ENCODE results near the gene SRCIN1. TPM values are rescaled to one million over a fixed set of nuclear protein-coding genes. Genes with fewer than 3 reads are reported as not detected.
A peak's percentile ranks its signal among the peaks of the same experiment; 100 is the strongest.

Gene SRCIN1
- total and polyA plus RNA-seq, 4 donors: 0.05 to 5.3 (median 2.7) TPM

DNA sequence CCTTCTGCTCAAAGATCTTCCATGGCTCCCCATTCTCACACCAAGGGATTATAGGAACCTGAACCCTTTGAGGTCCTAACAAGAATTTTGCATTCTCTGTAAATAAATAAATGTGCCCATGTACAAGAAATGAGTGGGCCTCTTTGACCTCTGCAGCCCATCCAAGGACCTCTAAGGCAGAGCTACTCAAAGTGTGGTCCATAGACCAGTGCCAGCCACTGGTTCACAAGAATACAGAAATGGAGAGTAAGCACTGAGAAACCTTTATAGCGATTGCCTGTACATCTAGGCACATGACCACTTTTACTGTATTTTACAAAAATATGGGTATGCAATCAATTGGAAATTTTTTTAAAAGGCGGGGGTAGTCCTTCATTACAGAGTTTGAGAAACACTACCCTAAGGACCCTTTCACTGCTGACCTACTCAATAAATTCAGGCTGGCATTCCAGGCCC, 7.8 kb upstream of the SRCIN1 start:
- no peak overlapping the region for H3K4me3 ChIP-seq (ENCODE audit: low read depth in 1 of 3, low read length in 3 of 3)
- no peaks in the 10 kb centered on the region for H3K9me3 ChIP-seq (ENCODE audit: control insufficient read depth in 4 of 4, low read length in 3 of 4)
- WGBS: 82% methylated on average over 2 of the region's 2 CpGs
- H3K36me3 ChIP-seq (ENCODE audit: control insufficient read depth in 4 of 4, insufficient read depth in 3 of 4, low read depth in 1 of 4, low read length in 3 of 4): no peaks in the 10 kb centered on the region
- H3K9ac ChIP-seq (ENCODE audit: low read depth in 1 of 2, low read length in 2 of 2): no peak overlapping the region
- H3K4me1 ChIP-seq (ENCODE audit: control insufficient read depth in 4 of 4, insufficient read depth in 4 of 4, low read length in 3 of 4): peaks cover 3 to 16% (median 13%) of the 10 kb centered on the region in 4 donors
- TF ChIP-seq, protein P1, sequence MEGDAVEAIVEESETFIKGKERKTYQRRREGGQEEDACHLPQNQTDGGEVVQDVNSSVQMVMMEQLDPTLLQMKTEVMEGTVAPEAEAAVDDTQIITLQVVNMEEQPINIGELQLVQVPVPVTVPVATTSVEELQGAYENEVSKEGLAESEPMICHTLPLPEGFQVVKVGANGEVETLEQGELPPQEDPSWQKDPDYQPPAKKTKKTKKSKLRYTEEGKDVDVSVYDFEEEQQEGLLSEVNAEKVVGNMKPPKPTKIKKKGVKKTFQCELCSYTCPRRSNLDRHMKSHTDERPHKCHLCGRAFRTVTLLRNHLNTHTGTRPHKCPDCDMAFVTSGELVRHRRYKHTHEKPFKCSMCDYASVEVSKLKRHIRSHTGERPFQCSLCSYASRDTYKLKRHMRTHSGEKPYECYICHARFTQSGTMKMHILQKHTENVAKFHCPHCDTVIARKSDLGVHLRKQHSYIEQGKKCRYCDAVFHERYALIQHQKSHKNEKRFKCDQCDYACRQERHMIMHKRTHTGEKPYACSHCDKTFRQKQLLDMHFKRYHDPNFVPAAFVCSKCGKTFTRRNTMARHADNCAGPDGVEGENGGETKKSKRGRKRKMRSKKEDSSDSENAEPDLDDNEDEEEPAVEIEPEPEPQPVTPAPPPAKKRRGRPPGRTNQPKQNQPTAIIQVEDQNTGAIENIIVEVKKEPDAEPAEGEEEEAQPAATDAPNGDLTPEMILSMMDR (IDR thresholded peaks at IDR 0.05; ENCODE audit: low read depth, low read length, missing input control): no peak
- TF ChIP-seq JUND (IDR thresholded peaks at IDR 0.05) (no peak), EGR1 (IDR thresholded peaks at IDR 0.05; ENCODE audit: low read depth in 2 of 2) (no peak), HNF4G (IDR thresholded peaks at IDR 0.05) (no peak), RXRA (IDR thresholded peaks at IDR 0.05) (no peak), FOXA2 (IDR thresholded peaks at IDR 0.05) (no peak), GABPA (IDR thresholded peaks at IDR 0.05 in 1 of 2, conservative IDR thresholded peaks at IDR 0.05 in 1 of 2) (no peak), RAD21 (IDR thresholded peaks at IDR 0.05) (no peak), SP1 (IDR thresholded peaks at IDR 0.05) (no peak)
- TF ChIP-seq, protein P2, sequence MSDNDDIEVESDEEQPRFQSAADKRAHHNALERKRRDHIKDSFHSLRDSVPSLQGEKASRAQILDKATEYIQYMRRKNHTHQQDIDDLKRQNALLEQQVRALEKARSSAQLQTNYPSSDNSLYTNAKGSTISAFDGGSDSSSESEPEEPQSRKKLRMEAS (IDR thresholded peaks at IDR 0.05): no peak
- DNase-seq (ENCODE audit: low spot score): no peak
- H3K27ac ChIP-seq (ENCODE audit: low read depth in 1 of 2, low read length in 2 of 2): peak overlapping the region; percentile 64 to 75
- H3K27me3 ChIP-seq (ENCODE audit: control insufficient read depth in 4 of 4, insufficient read depth in 4 of 4, low read length in 3 of 4): no peaks in the 10 kb centered on the region

DNA sequence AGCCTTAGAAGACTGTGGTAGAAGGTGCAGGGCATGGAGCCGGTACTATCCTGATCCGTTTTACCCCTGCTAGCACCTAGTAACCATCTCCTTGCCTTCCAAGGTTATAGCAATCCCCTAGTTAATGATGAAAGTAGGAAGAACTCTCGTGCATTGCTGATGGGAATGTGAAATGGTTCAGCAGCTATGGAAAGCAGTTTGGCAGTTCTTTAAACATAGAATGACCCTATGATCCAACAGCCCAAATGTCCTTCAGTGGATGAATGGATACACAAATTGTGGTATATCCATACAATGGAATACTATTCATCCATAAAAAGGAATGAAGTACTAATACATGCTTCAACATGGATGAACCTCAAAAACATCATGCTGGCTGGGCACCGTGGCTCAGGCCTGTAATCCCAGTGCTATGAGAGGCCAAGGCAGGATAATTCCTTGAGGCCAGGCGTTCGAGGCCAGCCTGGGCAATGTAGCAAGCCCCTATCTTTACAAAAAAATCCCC, 6.2 kb upstream of the SRCIN1 start:
- DNase-seq (ENCODE audit: low spot score): no peak
- TF ChIP-seq RXRA (IDR thresholded peaks at IDR 0.05) (no peak), JUND (IDR thresholded peaks at IDR 0.05) (no peak), FOXA2 (IDR thresholded peaks at IDR 0.05) (no peak), SP1 (IDR thresholded peaks at IDR 0.05) (no peak), GABPA (IDR thresholded peaks at IDR 0.05 in 1 of 2, conservative IDR thresholded peaks at IDR 0.05 in 1 of 2) (no peak), YY1 (IDR thresholded peaks at IDR 0.05) (no peak), RAD21 (IDR thresholded peaks at IDR 0.05) (no peak), HNF4A (conservative IDR thresholded peaks at IDR 0.05) (no peak), EGR1 (IDR thresholded peaks at IDR 0.05; ENCODE audit: low read depth in 2 of 2) (no peak), NR2F2 (IDR thresholded peaks at IDR 0.05) (no peak), FOXA1 (IDR thresholded peaks at IDR 0.05) (no peak)
- TF ChIP-seq, protein P1 (IDR thresholded peaks at IDR 0.05; ENCODE audit: low read depth, low read length, missing input control): no peak
- TF ChIP-seq, protein P3, sequence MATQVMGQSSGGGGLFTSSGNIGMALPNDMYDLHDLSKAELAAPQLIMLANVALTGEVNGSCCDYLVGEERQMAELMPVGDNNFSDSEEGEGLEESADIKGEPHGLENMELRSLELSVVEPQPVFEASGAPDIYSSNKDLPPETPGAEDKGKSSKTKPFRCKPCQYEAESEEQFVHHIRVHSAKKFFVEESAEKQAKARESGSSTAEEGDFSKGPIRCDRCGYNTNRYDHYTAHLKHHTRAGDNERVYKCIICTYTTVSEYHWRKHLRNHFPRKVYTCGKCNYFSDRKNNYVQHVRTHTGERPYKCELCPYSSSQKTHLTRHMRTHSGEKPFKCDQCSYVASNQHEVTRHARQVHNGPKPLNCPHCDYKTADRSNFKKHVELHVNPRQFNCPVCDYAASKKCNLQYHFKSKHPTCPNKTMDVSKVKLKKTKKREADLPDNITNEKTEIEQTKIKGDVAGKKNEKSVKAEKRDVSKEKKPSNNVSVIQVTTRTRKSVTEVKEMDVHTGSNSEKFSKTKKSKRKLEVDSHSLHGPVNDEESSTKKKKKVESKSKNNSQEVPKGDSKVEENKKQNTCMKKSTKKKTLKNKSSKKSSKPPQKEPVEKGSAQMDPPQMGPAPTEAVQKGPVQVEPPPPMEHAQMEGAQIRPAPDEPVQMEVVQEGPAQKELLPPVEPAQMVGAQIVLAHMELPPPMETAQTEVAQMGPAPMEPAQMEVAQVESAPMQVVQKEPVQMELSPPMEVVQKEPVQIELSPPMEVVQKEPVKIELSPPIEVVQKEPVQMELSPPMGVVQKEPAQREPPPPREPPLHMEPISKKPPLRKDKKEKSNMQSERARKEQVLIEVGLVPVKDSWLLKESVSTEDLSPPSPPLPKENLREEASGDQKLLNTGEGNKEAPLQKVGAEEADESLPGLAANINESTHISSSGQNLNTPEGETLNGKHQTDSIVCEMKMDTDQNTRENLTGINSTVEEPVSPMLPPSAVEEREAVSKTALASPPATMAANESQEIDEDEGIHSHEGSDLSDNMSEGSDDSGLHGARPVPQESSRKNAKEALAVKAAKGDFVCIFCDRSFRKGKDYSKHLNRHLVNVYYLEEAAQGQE (IDR thresholded peaks at IDR 0.05): no peak
- TF ChIP-seq, protein P2 (IDR thresholded peaks at IDR 0.05): no peak
- TF ChIP-seq, protein P4, sequence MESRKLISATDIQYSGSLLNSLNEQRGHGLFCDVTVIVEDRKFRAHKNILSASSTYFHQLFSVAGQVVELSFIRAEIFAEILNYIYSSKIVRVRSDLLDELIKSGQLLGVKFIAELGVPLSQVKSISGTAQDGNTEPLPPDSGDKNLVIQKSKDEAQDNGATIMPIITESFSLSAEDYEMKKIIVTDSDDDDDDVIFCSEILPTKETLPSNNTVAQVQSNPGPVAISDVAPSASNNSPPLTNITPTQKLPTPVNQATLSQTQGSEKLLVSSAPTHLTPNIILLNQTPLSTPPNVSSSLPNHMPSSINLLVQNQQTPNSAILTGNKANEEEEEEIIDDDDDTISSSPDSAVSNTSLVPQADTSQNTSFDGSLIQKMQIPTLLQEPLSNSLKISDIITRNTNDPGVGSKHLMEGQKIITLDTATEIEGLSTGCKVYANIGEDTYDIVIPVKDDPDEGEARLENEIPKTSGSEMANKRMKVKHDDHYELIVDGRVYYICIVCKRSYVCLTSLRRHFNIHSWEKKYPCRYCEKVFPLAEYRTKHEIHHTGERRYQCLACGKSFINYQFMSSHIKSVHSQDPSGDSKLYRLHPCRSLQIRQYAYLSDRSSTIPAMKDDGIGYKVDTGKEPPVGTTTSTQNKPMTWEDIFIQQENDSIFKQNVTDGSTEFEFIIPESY (IDR thresholded peaks at IDR 0.05): no peak
- Histone ChIP-seq H3K9ac (ENCODE audit: low read depth in 1 of 2, low read length in 2 of 2) (no peak overlapping the region), H3K27me3 (ENCODE audit: control insufficient read depth in 4 of 4, insufficient read depth in 4 of 4, low read length in 3 of 4) (no peaks in the 10 kb centered on the region), H3K4me1 (ENCODE audit: control insufficient read depth in 4 of 4, insufficient read depth in 4 of 4, low read length in 3 of 4) (peaks cover 6 to 27% (median 23%) of the 10 kb centered on the region in 4 donors), H3K27ac (ENCODE audit: low read depth in 1 of 2, low read length in 2 of 2) (no peak overlapping the region), H3K9me3 (ENCODE audit: control insufficient read depth in 4 of 4, low read length in 3 of 4) (no peaks in the 10 kb centered on the region), H3K36me3 (ENCODE audit: control insufficient read depth in 4 of 4, insufficient read depth in 3 of 4, low read depth in 1 of 4, low read length in 3 of 4) (no peaks in the 10 kb centered on the region), H3K4me3 (ENCODE audit: low read depth in 1 of 3, low read length in 3 of 3) (no peak overlapping the region)
- 95% methylated on average over 6 of the region's 6 CpGs for WGBS
